C4-2B (cell line): Measurements from ENCODE around the gene BEAN1.
A peak's percentile ranks its signal among the peaks of the same experiment; 100 is the strongest.
"Not testable (repeated sequence)": the region's sequence is repeated elsewhere in the genome, so short reads cannot be mapped to it uniquely, and the experiment has no call there.

Experiments used
- H3K27ac ChIP-seq: fragments of 450-650 bp; 2 replicates; pipeline ENCODE4 v1.5.1; 2017
- CTCF ChIP-seq: fragments of 450-650 bp; conservative IDR thresholded peaks from 2 replicates; pipeline ENCODE4 v1.5.1; 2017; ENCODE audit warnings: mild to moderate bottlenecking
- ZFX ChIP-seq: fragments of 450-650 bp; IDR thresholded peaks from 2 replicates; pipeline ENCODE4 v1.6.1; 2017

Gene BEAN1

DNA sequence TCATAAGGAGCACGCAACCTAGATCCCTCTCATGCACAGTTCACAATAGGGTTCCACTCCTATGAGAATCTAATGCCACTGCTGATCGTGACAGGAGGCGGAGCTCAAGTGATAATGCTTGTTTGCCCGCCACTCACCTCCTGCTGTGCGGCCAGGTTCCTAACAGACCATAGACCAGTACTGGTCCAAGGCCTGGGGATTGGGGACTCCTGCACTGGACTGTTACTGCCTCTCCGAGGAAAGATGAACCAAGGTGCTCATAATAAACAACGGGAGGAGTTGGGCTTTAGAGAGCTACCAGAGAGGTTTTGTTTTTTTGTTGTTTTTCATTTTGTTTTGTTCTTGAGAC is 64.6 kb downstream of the BEAN1 start:
- TF ChIP-seq CTCF: no peak
- no peak for TF ChIP-seq ZFX
- H3K27ac ChIP-seq: no peak overlapping the region

- H3K27ac ChIP-seq: no peak overlapping the region
- no peak for TF ChIP-seq ZFX
Measured at GRCh38 chr16:66493490-66494401, 66.7 kb downstream of the BEAN1 start.

GRCh38 chr16:66494916-66495315 is 67.8 kb downstream of the BEAN1 start:
- TF ChIP-seq ZFX (no peak), CTCF (no peak)

DNA sequence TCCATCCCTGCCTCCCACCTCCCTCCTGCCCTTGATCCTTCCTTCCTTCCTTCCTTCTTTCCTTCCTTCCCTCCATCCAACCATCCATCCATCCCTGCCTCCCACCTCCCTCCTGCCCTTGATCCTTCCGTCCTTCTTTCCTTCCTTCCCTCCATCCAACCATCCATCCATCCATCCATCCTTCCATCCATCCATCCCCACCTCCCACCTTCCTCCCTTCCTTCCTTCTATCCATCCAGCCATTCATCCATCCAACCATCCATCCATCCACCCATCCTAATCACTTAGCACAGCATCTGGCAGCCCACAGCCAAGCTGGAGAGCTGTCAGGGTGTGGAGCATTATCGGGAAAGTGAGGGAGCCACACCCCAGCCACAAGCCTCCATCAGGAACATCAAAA is 68.3 kb downstream of the BEAN1 start:
- H3K27ac ChIP-seq: no peak overlapping the region
- no peak for TF ChIP-seq CTCF
- TF ChIP-seq ZFX: no peak

More at GRCh38 chr16:66494916-66495315, 67.8 kb downstream of the BEAN1 start:
- H3K27ac ChIP-seq: no peak overlapping the region

DNA sequence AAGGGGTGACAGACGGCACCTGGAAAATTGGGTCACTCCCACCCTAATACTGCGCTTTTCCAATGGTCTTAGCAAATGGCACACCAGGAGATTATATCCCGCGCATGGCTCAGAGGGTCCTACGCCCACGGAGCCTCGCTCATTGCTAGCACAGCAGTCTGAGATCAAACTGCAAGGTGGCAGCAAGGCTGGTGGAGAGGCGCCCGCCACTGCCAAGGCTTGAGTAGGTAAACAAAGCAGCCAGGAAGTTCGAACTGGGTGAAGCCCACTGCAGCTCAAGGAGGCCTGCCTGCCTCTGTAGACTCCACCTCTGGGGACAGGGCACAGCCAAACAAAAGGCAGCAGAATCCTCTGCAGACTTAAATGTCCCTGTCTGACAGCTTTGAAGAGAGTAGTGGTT is 69.1 kb downstream of the BEAN1 start:
- H3K27ac ChIP-seq: not testable (repeated sequence)

DNA sequence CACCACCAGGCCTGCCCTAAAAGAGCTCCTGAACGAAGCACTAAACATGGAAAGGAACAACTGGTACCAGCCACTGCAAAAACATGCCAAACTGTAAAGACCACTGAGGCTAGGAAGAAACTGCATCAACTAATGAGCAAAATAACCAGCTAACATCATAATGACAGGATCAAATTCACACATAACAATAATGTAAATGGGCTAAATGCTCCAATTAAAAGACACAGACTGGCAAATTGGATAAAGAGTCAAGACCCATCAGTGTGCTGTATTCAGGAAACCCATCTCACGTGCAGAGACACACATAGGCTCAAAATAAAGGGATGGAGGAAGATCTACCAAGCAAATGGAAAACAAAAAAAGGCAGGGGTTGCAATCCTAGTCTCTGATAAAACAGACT is 70.8 kb downstream of the BEAN1 start:
- not testable (repeated sequence) for H3K27ac ChIP-seq

DNA sequence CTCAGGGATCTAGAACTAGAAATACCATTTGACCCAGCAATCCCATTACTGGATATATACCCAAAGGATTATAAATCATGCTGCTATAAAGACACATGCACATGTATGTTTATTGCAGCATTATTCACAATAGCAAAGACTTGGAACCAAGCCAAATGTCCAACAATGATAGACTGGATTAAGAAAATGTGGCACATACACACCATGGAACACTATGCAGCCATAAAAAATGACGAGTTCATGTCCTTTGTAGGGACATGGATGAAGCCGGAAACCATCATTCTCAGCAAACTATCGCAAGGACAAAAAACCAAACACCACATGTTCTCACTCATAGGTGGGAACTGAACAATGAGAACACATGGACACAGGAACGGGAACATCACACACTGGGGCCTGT is 74.5 kb downstream of the BEAN1 start:
- not testable (repeated sequence) for H3K27ac ChIP-seq

- peak overlapping the region; percentile 34; the same call in 1 of the 2 replicates for H3K27ac ChIP-seq
- TF ChIP-seq ZFX (no peak), CTCF (no peak)
Measured at GRCh38 chr16:66502020-66502913, 75.2 kb downstream of the BEAN1 start.

DNA sequence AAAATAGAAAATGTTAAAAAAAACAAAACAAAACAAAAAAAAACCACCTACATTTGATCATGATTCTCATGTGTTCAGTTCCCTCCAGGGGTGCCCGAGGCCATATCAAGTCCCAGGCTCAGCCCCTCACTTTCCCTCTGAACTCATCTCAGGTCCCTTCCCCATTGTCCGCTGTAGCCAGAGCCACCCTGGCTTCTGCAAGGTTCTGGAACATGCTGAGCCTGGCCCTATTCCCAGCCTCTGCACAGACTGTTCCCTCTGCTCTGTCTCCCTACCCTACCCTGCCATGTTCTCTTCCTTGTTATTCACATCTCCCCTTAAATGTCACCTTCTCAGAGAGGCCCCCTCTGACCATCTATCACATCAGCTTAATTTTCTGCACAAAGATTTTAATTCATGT is 75.9 kb downstream of the BEAN1 start:
- no peak overlapping the region for H3K27ac ChIP-seq
- TF ChIP-seq CTCF: no peak
- TF ChIP-seq ZFX: no peak
